Measurements from ENCODE around the gene QRICH1. TPM values are rescaled to one million over a fixed set of nuclear protein-coding genes. Genes with fewer than 3 reads are reported as not detected.

The QRICH1 gene
- total RNA-seq, 1 donor from 2014 or later: 53.6 TPM

DNA sequence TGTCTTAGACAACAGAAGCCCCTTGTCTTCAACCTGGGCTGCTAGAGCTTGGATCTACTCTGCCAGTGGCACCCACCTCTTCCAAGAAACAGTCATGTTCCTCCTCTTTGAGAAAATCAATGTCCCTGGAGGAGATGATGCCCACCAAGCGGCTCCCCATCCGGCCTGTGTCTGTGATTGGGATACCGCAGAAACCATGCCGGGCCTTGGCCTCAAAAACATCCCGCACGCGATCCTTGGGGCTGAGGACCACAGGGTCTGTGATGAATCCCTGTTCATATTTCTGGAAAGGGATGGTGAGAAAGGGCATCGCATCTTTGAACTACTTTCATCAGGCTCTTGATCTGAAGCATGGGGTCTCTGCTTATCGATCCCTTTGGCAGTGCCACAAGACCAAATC is 66.2 kb downstream of the QRICH1 start:
- H3K4me3 ChIP-seq (ENCODE audit: low read depth, low read length): no peak overlapping the region
- no peak for TF ChIP-seq CTCF (conservative IDR thresholded peaks at IDR 0.05; ENCODE audit: low read depth, low read length)
- no peak for DNase-seq (ENCODE audit: low read depth)

DNA sequence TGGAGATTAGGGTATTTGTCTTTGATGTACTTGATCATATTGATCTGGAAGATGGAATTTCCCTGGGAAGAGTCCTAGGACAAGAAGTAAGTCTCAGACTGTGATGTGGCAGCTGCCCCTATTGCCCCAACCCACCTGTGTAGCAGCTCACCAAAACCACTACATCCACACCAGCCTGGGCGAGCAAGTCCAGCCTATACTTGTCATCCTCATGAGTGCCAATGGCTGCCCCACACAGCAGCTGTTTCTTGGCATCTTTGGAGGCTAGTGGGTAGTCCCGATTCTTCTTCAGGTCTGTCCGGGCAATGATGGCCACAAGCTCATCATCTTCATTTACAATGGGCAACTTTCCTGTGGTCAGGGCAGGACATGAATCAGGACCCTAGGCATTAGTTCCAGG is 67.3 kb downstream of the QRICH1 start:
- DNase-seq (ENCODE audit: low read depth): no peak
- no peak for TF ChIP-seq CTCF (conservative IDR thresholded peaks at IDR 0.05; ENCODE audit: low read depth, low read length)
- no peak overlapping the region for H3K4me3 ChIP-seq (ENCODE audit: low read depth, low read length)

- no peak for TF ChIP-seq CTCF (conservative IDR thresholded peaks at IDR 0.05; ENCODE audit: low read depth, low read length)
- H3K4me3 ChIP-seq (ENCODE audit: low read depth, low read length): no peak overlapping the region
- DNase-seq (ENCODE audit: low read depth): no peak
Observed at GRCh38 chr3:49025793-49026520, 67.9 kb downstream of the QRICH1 start.

- DNase-seq (ENCODE audit: low read depth): no peak
- no peak for TF ChIP-seq CTCF (conservative IDR thresholded peaks at IDR 0.05; ENCODE audit: low read depth, low read length)
Observed at GRCh38 chr3:49025005-49025792, 68.7 kb downstream of the QRICH1 start.

GRCh38 chr3:49024449-49024848 is 69.4 kb downstream of the QRICH1 start:
- DNase-seq (ENCODE audit: low read depth): no peak
- no peak overlapping the region for H3K4me3 ChIP-seq (ENCODE audit: low read depth, low read length)
- no peak for TF ChIP-seq CTCF (conservative IDR thresholded peaks at IDR 0.05; ENCODE audit: low read depth, low read length)

More at GRCh38 chr3:49025005-49025792, 68.7 kb downstream of the QRICH1 start:
- H3K4me3 ChIP-seq (ENCODE audit: low read depth, low read length): no peak overlapping the region

DNA sequence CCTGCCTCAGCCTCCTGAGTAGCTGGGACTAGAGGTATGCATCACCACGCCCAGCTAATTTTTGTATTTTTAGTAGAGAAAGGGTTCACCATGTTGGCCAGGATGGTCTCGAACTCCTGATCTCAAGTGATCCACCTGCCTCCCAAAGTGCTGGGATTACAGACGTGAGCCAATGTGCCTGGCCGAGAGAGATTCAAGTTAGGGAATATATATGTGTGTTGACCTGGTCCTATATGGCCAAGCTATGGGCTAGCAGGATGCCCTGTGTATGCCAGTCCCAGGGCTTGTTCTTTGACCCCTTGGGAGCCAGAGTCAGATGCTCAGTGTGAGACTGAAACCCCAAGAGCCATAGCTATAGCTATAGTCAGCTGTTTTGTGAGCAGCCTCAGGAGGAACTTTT is 70.1 kb downstream of the QRICH1 start:
- TF ChIP-seq CTCF (conservative IDR thresholded peaks at IDR 0.05; ENCODE audit: low read depth, low read length): no peak
- DNase-seq (ENCODE audit: low read depth): no peak
- H3K4me3 ChIP-seq (ENCODE audit: low read depth, low read length): no peak overlapping the region
